HL-60 (cell line): Measurements from ENCODE around the gene DNAJB1.

ENCODE experiments used
- DNase-seq, 2 experiments: peaks; one replicate each; pipeline ENCODE4 v3.0.0-alpha.2; 2010 to 2020; ENCODE audit warnings: low read depth in 1 of 2, low spot score in 1 of 2
- H3K27ac ChIP-seq: fragments of 250-450 bp; sonication (Bioruptor Pico); replicated peaks from 2 replicates; pipeline ENCODE4 v1.5.1; 2020; ENCODE audit warnings: mild to moderate bottlenecking, moderate library complexity
- H3K27me3 ChIP-seq: fragments of 250-450 bp; sonication (Bioruptor Pico); 2 replicates; pipeline ENCODE4 v1.5.1; 2021; ENCODE audit warnings: mild to moderate bottlenecking, moderate library complexity; ENCODE audit not compliant: insufficient read depth, poor library complexity, severe bottlenecking
- H3K4me3 ChIP-seq: replicated peaks from 2 replicates; pipeline ENCODE4 v1.5.1; 2011; ENCODE audit warnings: mild to moderate bottlenecking, control low read depth, low read length; ENCODE audit not compliant: insufficient read depth
- CTCF ChIP-seq: IDR thresholded peaks from one replicate; pipeline ENCODE4 v1.5.1; 2011; ENCODE audit warnings: low read length, control low read depth, inconsistent platforms; ENCODE audit not compliant: insufficient read depth
- GABPA ChIP-seq: IDR thresholded peaks from 2 replicates; pipeline ENCODE4 v1.6.1; 2012; ENCODE audit warnings: low read depth
- POLR2AphosphoS5 ChIP-seq: IDR thresholded peaks from 2 replicates; pipeline ENCODE4 v1.6.1; 2012; ENCODE audit warnings: low read depth
- REST ChIP-seq: IDR thresholded peaks from 2 replicates; pipeline ENCODE4 v1.6.1; 2012; ENCODE audit warnings: low read depth; ENCODE audit not compliant: insufficient replicate concordance
- SPI1 ChIP-seq: IDR thresholded peaks from 2 replicates; pipeline ENCODE4 v1.6.1; 2012; ENCODE audit warnings: low read depth, mild to moderate bottlenecking, borderline replicate concordance

The DNAJB1 gene

GRCh38 chr19:14479309-14479974, 38.8 kb downstream of the DNAJB1 start:
- no peak overlapping the region for H3K4me3 ChIP-seq
- no peak for DNase-seq
- no peak for TF ChIP-seq SPI1
- no peak for TF ChIP-seq CTCF
- no peak for TF ChIP-seq REST
- no peak for TF ChIP-seq POLR2AphosphoS5
- TF ChIP-seq GABPA = no peak
- no peak overlapping the region for H3K27ac ChIP-seq
- peaks cover 5% of the 10 kb centered on the region for H3K27me3 ChIP-seq

- Histone ChIP-seq H3K27ac (no peak overlapping the region), H3K27me3 (peaks cover 9% of the 10 kb centered on the region), H3K4me3 (no peak overlapping the region)
- TF ChIP-seq POLR2AphosphoS5 (no peak), REST (no peak), SPI1 (no peak), GABPA (no peak), CTCF (no peak)
- no peak for DNase-seq
Measured at GRCh38 chr19:14478113-14478545, 40.1 kb downstream of the DNAJB1 start.

GRCh38 chr19:14477418-14478112, 40.6 kb downstream of the DNAJB1 start:
- no peak overlapping the region for H3K27ac ChIP-seq
- no peak for DNase-seq
- TF ChIP-seq REST (no peak), GABPA (no peak), CTCF (no peak), SPI1 (no peak), POLR2AphosphoS5 (no peak)
- peaks cover 15% of the 10 kb centered on the region for H3K27me3 ChIP-seq
- no peak overlapping the region for H3K4me3 ChIP-seq
